Measurements from ENCODE around the gene VWA3A.
"Not testable (repeated sequence)": the region's sequence is repeated elsewhere in the genome, so short reads cannot be mapped to it uniquely, and the experiment has no call there.

VWA3A gene, protein sequence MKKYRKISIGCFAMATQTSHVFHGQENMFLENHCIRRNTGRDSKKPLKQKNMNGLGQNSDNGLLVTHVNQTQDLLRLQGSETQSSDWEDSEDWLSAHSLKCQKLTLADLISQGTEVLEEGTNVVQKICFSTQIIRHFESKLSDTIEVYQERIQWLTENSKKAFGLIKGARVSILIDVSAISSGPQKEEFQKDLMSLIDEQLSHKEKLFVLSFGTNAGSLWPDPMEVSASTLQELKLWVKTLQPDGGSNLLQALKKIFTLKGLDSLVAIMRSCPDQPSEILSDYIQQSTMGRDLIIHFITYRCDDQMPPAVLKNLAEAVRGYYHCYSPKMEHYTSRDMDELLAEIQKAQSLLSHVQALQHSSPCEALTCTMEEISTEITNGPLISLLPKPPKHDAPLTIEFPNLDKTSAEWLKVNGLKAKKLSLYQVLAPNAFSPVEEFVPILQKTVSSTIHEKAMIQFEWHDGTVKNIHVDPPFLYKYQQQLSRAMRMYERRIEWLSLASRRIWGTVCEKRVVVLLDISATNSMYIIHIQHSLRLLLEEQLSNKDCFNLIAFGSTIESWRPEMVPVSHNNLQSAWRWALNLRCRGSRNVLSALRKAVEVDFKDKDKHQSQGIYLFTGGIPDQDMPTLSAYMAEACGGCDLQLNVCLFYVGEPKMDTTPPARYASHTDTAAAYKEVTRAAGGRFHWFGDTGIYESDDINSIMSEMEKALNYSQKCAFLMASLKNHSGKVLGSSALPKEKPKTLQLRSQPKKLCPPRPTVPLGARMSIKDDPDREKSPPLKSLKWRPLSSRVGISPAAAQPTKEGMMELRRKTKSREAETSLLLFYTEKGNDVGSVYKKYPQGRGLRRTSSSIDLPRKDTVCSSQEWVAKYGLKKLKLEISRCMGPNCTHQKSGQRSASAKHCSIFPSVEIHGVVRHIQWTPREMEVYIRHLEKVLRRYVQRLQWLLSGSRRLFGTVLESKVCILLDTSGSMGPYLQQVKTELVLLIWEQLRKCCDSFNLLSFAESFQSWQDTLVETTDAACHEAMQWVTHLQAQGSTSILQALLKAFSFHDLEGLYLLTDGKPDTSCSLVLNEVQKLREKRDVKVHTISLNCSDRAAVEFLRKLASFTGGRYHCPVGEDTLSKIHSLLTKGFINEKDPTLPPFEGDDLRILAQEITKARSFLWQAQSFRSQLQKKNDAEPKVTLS

DNA sequence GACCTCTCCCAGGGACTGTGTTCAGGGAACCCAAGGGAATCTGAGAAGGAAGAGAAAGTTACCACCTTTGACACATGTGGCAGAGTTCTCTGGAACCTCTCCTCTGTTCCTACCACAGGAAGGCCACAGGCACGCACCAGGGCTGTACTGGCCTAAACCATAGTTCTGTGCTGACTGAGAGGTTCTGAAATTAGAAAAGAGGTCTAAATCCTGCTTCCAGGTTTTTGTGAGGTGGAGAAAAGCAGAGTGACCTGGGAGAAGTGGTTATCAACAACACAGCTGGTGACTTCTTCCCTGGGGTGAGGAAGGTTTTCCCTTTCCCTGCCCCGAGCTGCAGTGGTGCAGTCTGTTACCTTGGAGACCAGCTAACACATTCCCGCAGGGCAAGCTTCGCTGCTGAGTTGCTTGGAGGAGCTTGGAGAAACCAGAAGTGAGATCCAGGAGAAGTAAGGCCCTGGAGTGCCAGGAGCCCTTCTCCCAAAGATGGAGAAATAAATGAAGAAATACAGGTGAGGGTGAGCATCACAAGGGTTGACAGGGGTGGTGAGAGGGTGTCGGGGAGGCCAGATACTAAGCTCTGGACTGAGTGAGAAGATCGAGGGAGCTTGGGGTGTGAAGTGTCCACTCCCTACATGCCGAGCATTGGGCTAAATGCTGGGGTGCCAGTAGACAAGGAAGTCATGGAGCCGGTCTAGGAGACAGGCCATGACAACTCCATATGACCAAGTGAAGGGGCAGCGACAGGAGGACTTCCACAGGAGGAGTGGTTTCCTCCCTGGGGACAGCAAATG is at the start of gene VWA3A:
TSS of gene VWA3A (plus strand) at position 399 of the 791 bp plus-strand sequence. CDS start at position 496, 97 bp downstream.
- no peak for DNase-seq (ENCODE audit: low read depth)

DNA sequence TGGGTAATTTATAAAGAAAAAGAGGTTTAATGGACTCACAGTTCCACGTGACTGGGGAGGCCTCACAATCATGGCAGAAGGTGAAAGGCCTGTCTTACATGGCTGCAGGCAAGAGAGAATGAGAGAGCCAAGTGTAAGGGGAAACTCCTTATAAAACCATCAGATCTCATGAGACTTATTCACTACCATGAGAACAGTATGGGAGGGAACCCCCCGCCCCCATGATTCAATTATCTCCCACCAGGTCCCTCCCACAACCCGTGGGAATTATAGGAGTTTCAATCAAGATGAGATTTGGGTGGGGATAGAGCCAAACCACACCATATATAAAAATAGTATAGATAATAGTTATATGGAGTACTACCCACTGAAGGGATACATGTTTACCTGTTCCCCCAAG is 48.5 kb upstream of the VWA3A start:
- DNase-seq (ENCODE audit: low read depth): not testable (repeated sequence)

DNA sequence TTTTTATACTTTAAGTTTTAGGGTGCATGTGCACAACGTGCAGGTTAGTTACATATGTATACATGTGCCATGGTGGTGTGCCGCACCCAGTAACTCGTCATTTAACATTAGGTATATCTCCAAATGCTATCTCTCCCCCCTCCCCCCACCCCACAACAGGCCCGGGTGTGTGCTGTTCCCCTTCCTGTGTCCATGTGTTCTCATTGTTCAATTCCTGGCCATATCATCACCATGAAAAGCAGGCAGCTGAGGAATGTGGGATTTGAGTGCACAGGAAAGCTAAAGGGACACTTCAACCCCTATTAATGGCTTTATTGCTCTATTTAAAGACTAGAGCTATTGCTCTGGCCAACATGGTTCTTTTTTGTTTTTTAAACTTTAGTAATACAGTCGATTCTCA is 46.5 kb upstream of the VWA3A start:
- DNase-seq (ENCODE audit: low read depth): not testable (repeated sequence)

DNA sequence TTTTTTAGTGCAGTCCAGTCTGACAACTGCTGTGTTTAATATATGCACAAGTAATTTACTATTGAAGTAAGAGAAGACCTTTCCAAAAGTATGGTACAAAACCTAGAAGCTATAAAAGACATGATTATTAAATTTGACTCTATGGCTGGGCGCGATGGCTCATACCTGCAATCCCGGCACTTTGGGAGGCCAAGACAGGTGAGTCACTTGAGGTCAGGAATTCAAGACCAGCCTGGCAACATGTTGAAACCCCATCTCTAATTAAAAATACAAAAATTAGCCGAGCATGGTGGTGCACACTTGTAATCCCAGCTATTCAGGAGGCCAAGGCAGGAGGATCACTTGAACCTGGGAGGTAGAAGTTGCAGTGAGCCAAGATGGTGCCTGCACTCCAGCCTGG is 41.4 kb upstream of the VWA3A start:
- DNase-seq (ENCODE audit: low read depth): no peak

DNA sequence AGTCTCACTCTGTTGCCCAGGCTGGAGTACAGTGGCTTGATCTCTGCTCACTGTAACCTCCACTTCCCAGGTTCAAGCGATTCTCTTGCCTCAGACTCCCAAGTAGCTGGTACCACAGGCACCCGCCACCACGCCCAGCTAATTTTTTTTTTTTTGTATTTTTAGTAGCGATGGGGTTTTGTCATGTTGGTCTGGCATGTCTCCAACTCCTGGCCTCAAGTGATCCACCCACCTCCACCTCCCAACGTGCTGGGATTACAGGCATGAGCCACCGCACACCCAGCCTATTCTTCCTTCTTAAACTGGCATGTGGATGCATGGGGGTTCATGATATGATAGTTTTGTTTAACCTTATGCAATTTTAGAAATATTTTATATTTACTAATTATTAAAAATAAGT is 39.4 kb upstream of the VWA3A start:
- no peak for DNase-seq (ENCODE audit: low read depth)

DNA sequence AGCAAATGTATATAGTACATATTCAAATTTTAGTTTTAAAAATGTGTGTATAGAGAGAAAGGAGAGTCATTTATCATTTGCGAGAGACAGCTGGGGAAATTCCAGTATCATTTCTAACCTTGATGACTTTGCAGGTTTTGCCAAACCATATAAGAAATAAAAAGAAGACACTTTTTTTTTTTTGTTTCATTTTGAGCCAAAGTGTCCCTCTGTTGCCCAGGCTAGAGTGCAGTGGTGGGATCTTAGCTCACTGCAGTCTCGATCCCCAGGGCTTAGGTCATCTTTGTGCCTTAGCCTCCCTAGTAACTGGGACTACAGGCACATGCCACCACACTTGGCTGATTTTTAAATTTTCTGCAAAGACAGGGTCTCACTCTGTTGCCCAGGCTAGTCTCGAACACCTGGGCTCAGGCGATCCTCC is 38.4 kb upstream of the VWA3A start:
- no peak for DNase-seq (ENCODE audit: low read depth)

DNA sequence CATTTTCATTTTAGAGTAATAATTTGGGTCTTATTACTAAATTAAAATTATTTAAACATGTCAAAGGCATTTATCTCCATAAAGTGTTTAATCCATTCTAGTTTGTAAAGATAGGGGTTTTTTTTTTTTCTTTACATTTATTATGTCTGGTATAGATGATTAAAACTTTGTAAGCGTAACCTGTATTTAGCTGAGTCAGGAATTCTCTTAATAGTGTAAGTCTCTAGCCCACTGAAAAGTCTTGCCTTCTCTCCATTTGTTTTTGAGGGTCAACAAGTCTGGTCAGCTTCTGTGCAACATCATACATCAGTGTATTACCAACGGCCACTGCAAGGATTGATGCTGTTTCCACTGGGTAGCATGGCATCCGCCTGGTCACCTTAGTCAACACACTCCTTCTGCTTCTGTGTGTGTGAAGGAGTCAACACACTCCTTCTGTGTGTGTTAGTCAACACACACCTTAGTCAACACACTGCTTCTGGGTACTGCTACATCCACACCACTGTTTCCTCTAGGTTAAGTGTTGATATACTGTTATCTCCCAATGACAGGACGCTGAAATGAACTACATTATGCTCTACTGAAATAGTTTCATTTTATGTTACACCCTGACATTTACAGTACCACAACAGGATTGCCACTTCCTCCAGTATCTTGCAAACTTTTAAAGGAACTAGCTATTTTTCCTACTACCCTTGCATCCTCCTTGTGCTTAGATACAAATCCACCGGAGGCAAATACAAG is 37.3 kb upstream of the VWA3A start:
- no peak for DNase-seq (ENCODE audit: low read depth)

DNA sequence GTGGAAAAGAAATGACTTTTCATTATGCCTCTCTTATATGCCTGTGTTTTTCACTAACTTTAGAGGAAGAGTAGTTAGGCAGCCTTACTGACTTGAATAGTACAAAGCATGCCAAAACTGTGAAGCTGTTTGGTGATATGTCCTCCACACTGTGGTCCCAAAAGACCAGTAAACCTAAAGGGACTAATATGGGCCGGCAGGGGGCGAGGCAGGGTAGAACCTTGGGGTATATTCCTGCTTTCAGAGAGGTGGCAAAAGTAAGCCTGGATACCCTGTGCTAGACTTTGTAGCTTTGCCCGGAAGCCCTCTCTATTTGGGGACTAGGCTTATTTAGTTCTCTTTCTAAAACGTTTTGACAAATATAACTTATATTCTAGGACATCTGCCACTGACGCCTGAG is 36.5 kb upstream of the VWA3A start:
- no peak for DNase-seq (ENCODE audit: low read depth)

DNA sequence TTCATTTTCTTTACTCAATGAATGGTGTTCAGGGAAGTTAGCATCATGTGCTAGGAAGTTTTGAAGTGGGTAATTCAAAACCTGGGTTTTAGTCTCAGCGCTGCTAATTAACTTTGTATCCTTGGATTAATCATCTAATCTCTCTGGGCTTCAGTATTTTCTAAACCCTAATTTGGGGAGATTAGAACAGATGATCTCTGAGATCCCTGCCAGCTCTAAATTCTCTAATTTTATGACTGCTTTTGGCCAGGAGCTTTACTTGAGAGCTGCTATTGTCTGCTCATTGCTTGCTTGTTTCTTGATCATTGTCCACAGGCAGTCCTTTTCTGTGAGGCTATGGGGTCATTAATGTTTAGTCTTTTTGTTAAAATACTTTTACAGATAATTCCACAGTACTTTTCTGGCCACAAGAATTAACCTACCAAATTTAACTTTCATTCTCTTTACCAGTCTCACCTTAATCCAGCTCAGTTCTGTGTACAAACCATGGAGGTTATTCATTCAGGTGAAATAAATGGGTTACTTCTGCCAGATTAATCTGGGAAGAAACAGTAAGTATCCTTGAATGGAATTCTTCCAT is 28.4 kb upstream of the VWA3A start:
- no peak for DNase-seq (ENCODE audit: low read depth)

DNA sequence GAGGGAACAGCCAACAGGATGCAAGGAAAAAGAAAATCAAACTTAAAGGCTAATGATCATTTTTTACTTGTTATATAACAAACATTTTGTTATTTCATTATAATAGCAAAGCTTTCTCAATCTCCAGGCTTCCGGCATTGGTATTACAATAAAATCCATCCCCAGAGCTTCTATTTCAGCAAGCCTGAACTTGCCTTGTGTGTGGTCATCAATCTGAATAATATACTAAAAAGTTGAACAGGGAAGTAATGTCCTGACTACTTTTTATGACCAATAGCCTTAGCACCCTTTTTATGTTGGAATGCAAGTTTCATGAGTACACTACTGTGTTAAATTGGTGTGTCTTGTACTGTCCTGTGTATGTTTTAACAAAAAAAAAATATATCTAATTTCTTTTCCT is 27.1 kb upstream of the VWA3A start:
- no peak for DNase-seq (ENCODE audit: low read depth)

DNA sequence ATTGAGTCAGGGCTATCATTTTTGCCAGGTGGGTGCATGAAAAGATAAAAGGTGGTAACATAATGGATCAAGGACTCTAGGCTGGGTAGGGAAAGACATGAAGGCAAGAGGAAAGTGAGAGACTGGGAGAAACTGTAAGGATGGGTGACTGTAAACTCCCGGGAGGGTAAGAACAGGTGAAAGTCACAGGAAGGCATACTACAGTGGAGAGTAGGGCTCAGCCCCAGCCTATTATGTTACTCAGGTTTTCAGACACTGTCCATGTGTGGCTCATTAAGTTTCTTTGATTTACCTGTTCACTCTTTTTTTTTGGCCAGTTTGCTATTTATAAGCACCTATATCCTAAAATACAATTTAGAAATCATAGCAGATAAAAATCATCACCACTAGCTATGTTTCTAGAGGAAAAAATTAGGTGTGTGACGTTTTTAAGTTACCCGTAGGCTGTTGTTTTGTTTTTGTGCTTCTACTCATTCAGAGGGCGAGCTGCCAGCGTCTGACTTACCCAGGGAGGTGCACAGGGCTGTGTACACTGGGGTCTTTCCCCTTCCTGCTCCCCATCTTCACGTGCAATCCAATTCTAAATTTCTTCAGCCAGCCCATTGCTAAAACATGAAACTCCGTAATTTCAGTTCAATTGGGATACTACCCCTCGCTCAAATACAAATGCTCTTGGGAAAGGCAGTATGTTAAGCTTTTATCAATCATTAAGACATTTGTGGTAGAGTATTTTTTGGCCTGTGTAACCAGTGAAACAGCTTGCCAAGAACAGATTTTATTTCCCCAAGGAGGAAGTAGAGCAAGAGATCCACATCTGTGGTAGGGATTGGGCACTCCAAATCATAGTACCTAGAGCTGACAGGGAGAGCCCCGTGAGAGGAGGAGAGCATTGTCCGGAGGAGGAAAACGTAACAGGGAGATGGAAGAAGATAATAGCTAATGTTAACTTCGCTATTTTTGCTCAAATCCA is 21.7 kb upstream of the VWA3A start:
- no peak for DNase-seq (ENCODE audit: low read depth)

DNA sequence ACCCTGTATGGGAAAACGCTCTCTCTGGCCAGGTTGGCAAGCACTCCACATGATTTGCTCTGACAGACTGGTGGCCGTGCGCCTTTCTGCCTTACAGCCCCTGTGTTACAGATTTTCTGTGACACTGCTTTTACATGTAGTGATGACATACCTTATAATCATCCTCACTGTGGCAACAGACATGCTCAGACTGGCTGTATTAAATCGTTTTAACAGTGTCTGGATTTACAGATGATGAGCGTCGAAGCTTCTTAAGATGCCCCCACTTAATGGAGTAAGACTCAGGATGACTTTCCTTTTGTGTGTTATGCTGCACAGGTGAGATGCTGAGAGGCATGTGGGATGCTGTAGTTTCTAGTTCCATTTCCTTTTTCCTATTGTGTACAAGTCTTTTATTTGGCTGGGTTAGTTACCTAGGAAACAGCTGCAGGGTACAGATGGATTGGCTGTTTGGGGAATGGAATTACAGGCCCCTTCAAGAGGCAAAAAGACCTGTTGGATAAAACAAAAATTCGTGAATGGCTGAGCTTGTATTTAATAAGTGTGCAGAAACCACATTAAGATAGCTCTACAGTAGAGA is 20.9 kb upstream of the VWA3A start:
- DNase-seq (ENCODE audit: low read depth): no peak

DNA sequence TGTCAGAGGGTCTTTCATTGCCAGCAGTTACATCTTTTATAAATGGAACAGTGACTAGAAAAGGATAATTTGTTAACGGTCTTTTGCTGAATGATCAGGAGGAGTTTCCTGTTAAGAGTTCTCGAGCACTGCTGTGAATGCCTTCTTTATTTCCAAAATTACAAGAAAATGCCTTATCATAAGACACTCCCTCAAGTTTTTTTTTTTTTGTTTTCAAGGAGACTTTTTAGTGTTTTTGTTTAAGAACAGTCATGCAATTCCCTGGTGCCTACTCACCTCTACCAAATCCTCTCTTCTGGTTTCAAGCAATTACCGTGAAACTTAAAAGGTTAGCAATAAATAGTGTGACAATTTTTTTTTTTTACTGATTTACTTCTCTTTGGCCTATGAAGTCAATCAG is 19.0 kb upstream of the VWA3A start:
- no peak for DNase-seq (ENCODE audit: low read depth)

DNA sequence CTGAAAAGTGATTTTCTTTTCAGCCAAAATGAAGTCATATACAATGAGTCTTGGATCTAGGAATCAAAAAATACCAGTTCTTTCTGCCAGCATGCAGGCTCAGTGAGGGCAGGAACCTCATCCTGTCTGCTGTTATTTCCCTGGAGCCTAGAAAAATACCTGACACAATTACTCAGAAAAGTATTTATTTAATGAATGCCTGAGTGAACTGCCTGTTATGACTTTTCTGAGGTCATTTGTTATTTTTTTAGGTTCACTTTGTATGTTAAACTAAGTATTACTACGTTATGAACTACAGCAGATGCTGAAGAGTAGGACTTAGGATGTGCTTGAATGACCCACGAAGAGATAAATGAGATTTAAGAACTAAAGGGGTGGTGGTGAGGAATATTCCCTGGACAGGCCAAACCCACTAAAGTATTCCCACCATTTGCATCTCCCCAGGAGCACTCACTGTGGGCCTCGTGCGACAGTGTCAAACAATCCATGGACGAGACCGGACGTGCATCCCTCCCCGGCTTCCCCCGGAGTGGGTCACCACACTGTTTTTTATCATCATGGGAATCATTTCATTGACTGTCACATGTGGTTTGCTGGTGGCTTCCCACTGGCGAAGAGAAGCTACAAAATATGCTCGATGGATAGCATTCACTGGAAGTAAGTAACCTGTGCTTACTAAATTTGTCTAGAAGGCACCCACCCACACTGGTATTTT is 17.1 kb upstream of the VWA3A start:
- DNase-seq (ENCODE audit: low read depth): no peak

DNA sequence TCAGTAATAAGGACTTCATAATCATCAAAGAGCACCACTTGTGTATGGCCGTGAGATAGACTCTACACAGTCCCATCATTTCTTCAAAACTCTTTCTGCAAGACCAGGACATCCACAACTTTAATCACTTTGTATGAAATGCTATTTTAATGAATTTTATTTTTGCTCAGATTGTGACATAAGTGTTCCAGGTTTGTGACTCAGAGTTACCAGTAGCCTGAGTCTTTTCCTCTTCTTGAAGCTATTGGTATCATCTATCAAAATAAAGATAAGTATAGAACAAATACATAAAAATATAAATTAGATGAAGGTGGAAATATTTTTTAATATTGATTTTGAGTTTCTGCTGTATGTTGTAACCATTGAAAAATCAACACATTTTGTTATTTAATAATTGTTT is 16.6 kb upstream of the VWA3A start:
- DNase-seq (ENCODE audit: low read depth): no peak

DNA sequence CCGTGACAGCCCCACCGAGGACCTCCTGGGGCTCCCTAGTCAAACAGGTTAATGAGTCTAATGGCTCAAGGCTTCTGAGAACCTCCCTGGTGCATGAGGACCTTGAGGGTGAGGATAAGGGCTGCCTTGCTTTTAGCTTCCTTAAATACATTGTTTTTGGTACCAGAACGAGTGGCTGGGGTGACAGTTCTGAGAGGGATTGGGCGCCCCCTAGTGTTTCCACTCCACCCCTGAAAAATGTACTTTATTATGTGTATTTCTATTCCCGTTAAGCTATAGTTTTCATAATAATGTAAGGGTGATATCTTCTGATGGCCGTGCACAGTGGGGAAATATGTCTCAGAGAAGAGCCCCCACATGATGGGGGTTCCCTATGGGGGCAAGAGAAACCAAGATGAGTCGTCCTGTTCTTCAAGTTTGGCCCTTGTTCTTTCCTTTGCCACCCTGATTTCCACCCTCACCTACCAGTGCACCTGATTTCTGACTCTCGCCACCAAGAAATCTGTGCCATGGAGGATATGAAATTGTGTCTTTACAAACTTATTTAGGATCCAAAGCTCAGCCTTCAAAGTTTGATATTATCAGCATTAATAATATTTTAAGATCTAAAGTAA is 14.5 kb upstream of the VWA3A start:
- peak; percentile 63 for DNase-seq (ENCODE audit: low read depth)

DNA sequence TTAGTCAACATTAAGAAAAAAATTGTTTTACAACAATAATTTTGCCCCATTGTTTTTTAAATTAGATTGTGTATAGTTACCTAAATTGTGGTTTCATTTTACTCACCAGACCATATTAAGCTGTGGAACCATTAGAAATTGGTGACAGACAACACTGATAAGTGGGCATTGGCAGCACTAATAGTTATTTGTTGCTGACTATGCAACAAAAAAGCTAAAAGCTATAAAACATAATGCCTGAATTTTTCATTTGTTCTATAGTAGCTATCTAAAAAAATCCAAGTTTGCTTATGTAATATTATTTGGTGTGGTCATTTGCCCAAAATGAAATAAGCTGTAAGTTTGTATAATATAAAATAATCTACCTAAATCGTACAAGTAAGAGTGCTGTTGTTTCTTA is 13.7 kb upstream of the VWA3A start:
- no peak for DNase-seq (ENCODE audit: low read depth)

DNA sequence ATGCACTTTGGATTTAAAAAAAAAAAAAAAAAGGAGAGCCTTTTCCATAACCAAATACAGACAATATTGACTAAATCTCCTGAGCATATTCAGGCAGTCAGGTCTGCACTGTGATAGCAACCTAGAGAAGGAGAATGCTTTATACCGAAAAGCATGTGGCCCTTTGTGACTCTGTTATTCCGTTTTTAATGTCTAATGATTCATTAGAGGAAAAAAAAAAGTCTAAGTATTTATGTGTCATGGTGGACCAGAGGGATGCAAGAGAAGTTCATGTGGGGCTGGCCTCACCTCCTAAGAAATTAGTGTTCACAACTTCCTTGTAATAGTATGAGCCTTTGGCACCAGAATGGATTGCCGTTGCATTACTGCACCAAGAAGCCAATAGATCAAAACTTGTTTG is 11.3 kb upstream of the VWA3A start:
- DNase-seq (ENCODE audit: low read depth): no peak

Measured in stimulated activated CD8-positive, alpha-beta memory T cell treated with anti-CD3 and anti-CD28 coated beads, Interleukin-12 subunit alpha, Interleukin-12 subunit beta, amount 100 ng/mL, for 1 hour (primary cell).